GM18508 (cell line): Measurements from ENCODE around the gene PHF12.
"Not testable (repeated sequence)": the region's sequence is repeated elsewhere in the genome, so short reads cannot be mapped to it uniquely, and the experiment has no call there.

Experiments used
- ATAC-seq: cut with Tn5 transposase; IDR thresholded peaks from one replicate; pipeline ENCODE4 v1.9.1; 2021; ENCODE audit warnings: moderate number of reproducible peaks; ENCODE audit not compliant: insufficient read depth, unreplicated experiment

PHF12 gene

GRCh38 chr17:28906706-28907438 is 44.4 kb downstream of the PHF12 start:
- ATAC-seq: no peak

GRCh38 chr17:28906276-28906675 is 45.0 kb downstream of the PHF12 start:
- no peak for ATAC-seq

GRCh38 chr17:28904800-28905199 is 46.5 kb downstream of the PHF12 start:
- no peak for ATAC-seq

DNA sequence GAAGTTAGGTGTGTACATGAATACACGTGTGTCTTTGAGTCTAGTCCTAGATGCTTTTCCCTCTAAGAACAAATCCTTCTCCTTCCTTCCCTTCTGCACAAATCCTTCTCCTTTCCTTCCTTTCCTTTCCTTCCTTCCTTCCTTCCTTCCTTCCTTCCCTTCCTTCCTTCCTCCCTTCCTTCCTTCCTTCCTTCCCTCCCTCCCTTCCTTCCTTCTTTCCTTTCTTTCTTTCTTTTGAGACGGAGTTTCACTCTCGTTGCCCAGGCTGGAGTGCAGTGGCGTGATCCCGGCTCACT is 47.8 kb downstream of the PHF12 start:
- ATAC-seq: not testable (repeated sequence)

GRCh38 chr17:28902819-28903545 is 48.3 kb downstream of the PHF12 start, which contains the start of gene DHRS13:
TSS of gene DHRS13 (minus strand) at chr17:28903079. CDS start at chr17:28902944, 135 bp downstream.
- ATAC-seq: peak; percentile 63

GRCh38 chr17:28901866-28902818 is 49.2 kb downstream of the PHF12 start:
- ATAC-seq: peak; percentile 17

DNA sequence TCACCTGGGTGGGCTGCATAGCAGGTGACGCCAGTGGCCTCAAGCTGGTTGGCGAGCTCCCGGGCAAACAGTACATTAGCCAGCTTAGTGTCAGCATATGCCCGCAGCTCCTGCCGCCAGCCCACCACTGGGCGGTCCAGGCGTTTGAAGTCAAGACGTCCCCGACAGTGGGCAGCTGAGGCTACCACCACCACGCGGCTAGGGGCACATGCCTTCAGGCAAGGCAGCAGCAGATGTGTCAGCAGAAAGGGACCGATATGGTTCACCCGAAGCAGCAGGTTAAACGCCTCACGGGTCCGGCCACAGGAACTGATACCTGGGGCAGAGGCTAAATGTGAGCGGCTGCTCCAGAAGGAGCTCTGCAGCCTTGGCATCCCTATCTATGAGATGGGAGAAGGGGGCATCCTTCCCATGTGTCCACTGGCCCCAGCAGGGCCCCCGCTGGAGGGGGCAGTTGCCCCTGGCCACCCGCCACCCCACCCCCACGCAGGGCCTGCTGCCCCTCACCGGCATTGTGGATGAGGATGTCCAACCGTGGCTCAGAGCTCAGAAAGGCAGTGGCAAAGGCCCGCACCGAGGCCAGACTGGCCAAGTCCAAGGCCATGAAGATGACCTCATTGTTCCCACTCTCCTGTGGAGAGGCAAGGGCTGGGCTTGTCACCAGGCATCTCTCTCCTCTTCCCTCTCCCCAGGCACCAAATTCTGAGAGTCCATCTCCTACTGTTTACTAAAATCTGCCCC is 50.2 kb downstream of the PHF12 start:
- ATAC-seq: no peak

DNA sequence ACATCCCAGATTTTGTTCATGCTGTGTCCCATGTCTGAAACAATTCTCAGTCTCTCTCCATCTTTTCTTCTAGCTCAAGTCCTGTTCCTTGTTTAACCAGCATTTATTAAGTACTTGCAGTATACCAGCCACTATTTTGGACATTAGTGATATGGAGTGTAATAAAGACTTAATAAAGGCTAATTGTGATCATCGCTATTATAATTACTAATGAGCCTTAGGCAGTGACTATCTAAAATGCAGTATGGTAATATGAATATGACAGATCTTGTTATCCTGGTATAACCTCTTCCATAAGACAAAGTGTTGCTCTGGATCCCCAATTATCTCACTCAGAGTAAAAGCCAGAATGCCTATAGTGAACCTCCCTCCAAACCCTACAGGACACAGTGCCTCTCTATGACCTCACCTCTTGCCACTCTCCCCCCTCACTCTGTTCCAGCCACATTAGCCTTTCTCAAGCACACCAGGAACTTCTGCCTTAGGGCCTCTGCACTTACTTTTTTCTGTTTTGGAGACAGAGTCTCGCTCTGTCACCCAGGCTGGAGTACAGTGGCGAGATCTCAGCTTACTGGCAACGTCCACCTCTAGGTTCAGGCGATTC is 52.0 kb downstream of the PHF12 start:
- ATAC-seq: no peak

GRCh38 chr17:28898527-28898955 is 52.8 kb downstream of the PHF12 start:
- ATAC-seq: no peak

- no peak for ATAC-seq
Measured at GRCh38 chr17:28897769-28898526, 53.4 kb downstream of the PHF12 start.

DNA sequence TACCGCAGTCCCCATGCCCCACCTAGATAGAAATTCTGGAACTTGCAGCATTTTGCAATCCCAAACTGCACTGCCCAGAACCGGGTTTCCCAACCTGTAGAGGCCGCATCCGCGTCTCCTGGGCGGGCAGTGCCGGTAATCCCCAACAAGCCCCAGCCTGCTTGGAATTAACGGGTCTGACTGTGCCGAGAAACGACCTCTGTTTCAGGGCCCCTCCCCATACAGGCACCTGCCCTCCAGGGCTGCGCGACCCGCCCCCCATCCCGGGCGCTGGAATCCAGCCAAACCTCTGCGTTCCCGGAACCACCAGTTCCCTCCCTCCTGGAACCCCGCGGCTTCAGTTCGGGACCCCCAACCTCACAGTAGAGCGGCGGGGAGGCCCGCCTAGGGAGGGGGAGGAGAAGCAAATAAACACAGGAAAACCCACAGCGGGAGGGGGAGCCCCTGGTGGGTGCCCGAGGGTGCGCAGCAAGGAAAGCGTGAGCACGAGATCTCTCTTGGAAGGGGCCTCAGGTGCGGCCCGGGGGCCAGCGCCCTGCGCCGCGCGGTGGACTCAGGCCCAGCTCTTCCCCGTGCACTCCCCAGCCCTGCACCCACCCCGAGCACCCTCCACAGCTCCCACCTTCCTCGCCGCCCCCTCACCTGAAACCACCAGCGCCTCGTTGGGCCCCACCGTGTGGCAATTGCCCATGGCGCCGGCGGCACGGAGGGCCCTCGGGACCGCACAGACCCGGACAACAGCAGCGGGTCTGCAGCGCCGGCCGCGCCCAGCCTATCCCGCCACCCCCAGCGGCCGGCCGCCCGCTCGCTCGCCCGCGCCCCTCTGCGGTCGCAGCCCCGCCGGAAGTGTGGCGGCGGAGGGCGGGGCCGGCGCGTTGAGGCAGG is 54.2 kb downstream of the PHF12 start, which contains the start of gene FLOT2:
TSS of gene FLOT2 (minus strand) at position 850 of the 885 bp plus-strand sequence. CDS start at position 691, 159 bp downstream.
- ATAC-seq: no peak

DNA sequence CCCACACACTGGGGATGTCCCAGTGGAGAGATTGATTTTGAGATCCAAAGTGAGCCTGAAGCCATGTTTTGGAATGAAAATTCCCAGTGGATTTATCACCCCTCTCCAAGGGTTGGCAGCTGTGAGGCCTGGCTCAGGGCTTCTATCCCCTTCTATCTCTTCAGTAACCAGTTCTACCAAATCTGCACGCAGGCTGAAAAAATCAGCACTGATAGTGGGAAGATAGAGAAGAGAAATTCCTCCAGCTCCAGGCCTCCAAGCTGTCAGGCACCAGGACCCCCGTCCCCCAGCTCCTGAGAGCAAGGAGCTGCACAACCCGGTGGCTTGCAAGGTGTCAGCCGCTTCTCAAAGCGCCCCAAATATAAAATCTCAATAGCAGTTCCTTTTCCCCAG is 54.8 kb downstream of the PHF12 start:
- no peak for ATAC-seq

DNA sequence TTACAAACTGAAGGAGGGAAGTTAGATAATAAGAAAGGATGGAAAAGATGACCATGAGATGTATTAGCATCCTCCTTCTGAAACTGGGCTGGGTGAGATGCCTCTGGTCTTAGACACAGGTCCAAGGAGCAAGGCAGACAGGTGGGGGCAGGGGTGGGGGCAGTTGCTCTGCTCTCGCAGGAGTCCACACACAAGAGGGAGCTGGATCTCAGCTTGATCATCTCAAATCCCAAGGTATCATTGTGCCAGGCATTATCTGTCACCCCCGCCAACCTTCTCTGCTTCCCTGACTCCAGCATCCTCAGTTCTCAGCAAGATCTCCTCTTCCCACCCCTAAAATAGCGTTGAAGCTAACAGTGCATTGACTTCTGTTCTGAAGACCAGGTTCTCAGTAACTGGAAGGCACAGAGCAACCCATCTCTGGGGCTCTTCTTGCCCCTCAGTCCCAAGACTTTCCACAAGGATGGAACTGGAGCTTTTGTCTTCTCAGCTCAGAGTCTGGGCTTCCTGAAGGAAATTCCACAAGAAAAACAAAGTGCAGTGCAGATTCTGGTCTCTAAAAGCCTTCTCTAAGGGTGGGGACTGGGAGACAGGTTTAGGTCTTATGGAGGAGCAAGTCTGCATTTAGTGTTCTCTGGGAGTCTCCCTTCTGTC is 55.4 kb downstream of the PHF12 start:
- no peak for ATAC-seq

DNA sequence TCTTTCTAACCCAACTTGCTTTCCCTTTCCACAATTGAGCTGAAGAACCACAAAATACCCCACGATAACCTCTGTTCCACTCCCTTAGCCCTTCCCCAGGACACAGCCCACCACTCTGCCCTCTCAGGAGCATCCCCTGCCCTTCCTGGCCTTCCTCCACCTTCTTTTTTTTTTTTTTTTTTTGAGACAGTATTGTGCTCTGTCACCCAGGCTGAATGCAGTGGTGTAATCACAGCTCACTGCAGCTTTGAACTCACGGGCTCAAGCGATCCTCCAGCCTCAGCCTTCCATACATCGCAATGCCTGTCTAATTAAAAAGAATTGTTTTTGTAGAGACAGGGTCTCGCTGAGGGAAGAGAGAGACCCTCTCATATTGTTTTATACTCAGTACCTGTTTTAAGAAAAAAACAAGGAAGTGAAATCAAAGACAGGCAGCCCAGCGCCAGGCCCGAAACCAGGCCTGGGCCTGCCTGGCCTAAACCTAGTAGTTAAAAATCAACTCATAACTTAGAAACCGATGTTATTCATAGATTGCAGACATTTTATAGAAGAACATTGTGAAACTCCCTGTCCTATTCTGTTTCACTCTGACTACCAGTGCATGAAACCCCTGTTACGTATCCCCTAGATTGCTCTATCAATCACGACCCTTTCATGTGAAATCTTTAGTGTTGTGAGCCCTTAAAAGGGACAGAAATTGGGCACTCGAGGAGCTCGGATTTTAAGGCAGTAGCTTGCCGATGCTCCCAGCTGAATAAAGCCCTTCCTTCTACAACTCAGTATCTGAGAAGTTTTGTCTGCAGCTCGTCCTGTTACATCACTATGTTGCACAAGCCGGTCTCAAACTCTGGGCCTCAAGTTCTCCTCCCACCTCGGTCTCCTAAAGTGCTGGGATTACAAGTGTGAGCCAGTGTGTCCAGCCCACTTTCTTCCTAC is 57.8 kb downstream of the PHF12 start:
- not testable (repeated sequence) for ATAC-seq

GRCh38 chr17:28892024-28892423 is 59.3 kb downstream of the PHF12 start:
- ATAC-seq: no peak

DNA sequence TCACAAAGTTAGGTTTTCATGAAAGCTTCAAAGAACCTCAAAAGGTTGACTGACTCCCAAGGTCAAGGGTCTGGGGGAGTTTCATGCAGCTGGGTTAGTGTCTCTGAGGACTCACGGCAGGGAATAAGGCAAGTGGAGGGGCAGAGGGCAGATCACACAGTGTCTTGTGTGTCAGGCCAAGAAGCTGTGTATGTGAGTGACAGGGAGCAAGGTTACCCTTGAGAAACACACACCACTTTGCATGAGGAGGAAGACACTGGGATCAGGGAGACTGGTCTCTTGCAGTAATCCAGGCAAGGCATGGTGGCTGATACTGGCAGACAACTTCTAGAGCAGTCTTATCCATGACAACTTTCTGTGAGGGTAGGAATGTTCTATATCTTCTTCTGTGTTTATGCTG is 60.1 kb downstream of the PHF12 start:
- no peak for ATAC-seq
